ENCODE measurements around the gene TF.
"Not testable (repeated sequence)": the region's sequence is repeated elsewhere in the genome, so short reads cannot be mapped to it uniquely, and the experiment has no call there.

Gene TF

DNA sequence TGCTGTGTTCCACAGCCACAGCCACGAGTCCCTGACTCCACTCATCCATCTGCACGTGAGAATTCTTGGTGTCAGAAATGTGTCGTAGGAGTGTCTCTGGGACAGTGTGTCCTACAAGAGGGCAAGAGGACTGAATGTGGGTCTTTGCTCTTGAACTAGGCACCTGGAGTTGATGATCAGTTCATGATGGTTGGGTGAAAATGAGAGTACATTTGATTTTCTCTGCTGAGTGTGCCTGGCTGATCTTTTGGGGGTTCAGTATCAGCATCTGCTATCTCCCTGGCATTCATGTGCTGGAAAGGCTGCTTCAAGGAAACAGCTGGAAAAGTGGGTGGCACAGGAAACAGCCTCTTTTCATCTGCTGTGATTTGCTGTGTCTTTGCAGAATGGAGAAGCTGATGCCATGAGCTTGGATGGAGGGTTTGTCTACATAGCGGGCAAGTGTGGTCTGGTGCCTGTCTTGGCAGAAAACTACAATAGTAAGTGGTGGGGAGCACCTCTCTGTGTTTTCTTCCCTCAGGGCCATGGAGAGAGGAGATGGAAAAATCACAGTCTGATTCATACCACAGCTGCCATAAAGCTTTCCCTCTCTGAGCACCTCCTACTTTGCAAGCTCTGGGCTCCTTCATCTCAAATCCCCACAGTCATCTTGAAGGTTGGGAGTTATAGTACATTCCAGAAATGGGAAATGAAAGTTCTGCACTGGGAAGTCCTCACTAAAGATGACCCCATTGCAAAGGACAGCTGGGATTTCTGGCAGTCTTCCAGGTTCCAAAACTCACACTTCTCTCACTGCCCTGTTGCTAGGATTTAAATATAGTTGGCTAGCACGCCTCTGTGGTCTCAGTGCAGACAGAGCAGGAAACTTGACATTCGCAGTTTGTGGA lies 17.8 kb downstream of the TF start:
- in situ Hi-C loops (cut with MboI; ENCODE audit: low sequenced_read_pairs) = no loop called here

DNA sequence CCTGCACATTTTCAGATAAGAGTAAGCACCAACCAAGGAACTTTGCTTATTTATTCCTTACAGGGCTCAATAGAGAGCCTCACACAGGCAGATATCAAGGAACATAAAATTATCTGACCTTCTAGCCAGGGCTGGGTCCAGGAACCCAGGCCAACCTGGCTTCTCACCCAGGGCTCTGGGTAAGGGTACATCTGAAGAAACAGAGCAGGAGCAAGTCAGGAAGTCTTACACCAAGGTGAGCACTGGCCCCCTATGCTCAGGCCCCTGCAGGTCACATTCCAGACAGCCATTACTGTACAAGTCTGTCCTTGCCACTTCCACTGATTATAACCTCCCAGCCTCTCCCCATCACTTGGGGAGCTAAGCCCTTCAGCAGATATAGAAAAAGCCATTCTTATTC lies 19.1 kb downstream of the TF start:
- in situ Hi-C loops (cut with MboI; ENCODE audit: low sequenced_read_pairs) = no loop called here

DNA sequence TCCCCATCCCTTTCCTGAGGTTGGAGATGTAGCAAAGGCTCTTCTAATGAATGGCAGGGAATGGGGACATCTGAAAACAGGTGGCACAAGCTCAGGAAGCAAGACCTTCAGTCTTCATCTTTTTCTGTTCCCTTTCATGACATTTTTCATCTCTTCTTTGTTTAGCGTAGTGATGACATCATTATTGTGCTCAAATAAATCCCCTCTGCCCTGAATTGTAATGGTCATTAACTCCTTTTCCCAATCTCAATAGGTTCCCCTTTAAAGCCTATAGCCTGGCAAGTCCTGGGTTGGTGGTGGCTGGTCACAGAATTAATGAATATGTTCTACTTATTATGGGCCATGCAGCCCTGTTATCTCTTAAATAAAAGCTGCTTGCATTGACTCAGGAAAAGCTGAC lies 21.4 kb downstream of the TF start:
- in situ Hi-C loops (cut with MboI; ENCODE audit: low sequenced_read_pairs) = no loop called here

DNA sequence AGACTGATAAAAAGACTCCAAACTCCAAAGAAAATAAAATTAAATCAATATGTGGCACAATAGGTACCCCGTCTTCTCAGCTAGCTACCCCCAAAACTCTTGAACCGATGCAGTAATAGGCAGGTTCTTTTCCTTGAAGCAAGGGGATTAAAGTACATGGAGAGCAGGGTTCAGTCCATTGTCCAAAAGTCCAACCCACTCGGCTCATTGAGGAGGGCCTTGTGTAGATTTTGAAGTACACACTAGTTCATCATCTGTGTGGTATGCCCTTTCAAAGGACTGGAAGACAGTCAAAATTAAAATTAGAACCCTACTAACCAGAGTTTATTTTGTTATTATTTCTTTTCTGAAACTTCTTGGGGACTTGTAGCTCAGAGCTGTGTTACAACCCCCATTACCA lies 23.3 kb downstream of the TF start:
- in situ Hi-C loops (cut with MboI; ENCODE audit: low sequenced_read_pairs) = no loop called here

DNA sequence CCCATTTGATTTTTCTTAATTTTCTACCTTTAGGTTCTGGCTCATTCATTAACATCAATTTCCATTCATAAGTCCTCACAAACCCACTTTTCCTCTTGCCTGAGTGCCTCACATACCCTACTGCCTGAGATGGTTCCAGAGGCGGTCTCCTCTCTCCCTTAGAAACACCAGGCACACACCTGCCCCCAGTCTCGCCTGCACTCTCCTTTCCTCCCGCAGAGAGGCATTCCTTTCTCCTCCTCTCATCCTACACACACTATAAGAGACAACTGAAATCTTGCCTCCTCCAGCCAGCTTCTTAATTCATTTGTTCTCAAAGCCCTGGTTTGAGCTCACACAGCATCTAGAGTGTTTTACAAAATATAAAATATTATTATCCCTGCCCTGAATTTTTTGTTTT lies 27.5 kb downstream of the TF start:
- in situ Hi-C loops (cut with MboI; ENCODE audit: low sequenced_read_pairs) = no loop called here

DNA sequence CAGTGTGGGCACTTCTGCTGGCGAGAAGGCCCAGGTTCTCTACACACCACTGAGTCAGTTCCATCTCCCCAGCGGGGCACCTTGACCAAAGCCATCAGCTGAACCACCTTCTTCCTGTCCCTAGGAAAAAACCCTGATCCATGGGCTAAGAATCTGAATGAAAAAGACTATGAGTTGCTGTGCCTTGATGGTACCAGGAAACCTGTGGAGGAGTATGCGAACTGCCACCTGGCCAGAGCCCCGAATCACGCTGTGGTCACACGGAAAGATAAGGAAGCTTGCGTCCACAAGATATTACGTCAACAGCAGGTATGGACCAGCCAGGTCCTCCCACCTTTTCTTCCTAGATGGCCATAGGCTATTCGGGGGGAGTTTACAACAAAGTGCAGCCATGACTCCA lies 29.1 kb downstream of the TF start:
- in situ Hi-C loops (cut with MboI; ENCODE audit: low sequenced_read_pairs) = no loop called here

DNA sequence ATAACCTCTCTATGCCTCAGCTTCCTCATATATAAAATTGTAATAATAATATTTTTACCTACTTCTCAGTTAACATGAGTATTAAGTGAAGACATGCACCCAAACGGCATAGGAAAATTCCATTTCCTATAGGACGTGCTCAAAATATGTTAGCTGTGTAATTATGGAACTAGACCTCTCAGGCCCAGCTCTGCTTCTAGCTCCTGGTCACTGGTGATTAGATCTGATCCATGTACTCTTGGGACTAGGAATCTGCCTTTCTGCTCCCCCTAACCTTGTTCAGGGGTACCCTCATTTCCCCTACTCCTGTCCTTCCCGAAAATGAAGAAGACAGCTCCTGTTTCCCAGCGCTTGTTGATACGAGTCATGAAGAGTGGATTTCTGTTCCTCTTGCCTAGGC lies 29.6 kb downstream of the TF start:
- in situ Hi-C loops (cut with MboI; ENCODE audit: low sequenced_read_pairs) = no loop called here

DNA sequence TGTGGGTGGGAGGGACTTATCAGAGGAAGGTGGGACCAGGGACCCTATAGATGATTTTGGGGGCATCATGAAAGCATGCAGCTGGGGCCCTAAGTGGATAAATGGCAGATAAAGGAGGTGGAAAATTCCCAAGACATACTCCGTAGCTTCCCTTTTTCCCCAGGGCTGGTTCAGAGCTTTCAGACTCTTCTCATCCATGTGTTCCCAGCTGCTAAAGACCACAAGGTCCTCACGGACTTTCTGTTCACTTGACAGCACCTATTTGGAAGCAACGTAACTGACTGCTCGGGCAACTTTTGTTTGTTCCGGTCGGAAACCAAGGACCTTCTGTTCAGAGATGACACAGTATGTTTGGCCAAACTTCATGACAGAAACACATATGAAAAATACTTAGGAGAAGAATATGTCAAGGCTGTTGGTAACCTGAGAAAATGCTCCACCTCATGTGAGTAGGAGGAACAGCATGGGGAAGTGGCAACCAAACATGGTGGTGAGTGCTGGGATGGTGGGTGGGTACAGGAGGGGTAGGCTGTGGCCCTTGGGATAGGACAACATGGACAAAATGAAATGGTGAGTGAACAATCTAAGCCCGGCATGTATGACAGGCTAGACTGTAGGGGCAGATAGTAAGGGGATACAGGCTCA lies 30.7 kb downstream of the TF start:
- in situ Hi-C loops (cut with MboI; ENCODE audit: low sequenced_read_pairs) = no loop called here

DNA sequence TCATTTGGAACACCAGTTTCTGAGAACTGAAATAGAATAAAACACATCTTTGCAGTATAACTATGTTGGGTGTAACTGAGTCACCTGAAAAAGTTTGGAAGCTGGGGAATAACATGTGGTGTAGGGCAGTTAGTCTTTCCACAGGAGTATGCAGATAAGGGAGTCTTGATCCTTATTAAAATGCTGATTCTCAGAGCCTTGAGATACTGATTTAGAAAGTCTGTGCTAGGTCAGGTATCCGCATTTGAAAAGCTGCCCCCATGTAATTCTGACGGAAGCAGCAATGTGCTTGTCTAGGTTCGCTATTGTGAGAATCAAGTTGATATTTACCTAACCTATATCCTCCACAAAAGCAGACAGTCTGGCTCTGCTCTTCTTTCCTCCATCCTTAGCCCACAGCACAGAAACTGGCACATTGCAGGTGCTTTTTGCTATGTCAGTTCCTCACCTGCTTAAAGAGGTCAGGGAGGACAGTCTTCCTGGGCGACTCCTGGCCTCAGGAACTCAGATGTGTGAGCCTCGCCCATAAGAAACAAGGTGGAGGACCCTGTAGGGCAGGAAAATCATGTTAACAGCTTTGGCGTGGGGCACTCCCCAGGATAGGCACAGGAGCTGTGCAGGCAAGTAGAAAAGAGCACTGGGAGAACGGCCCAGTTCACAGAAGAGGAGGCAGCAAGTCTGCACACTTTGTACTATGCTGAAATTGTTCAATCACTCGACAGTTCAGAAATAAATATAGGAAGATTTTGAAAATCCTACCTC lies 31.8 kb downstream of the TF start:
- in situ Hi-C loops (cut with MboI; ENCODE audit: low sequenced_read_pairs) = no loop called here

DNA sequence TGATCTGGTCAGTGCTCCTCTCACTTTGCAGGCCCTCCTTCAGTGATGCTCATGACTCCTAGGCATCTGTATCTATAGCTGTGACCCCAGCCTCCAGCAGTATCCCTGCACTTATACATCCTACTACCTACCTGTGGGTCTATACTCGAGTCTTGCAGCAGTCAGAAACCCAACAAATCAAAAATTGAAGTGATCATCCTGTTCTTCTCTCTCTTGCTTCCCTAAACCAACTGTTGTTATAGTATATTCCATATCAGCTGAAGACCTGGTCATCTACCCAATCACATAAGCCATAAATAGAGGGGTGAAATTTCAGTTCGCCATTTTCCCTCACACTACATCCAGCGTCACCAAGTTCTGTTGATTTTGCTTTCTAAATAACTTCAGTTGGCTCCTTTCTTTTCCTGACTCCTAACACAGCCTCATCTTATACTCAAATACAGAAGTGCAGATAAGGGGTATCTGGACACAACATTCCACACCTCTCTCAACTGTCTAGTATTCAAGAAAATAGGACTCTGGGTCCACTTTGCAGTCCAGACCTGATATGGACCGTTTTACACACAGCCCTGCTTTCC lies 33.5 kb downstream of the TF start:
- in situ Hi-C loops (cut with MboI; ENCODE audit: low sequenced_read_pairs) = no loop called here

DNA sequence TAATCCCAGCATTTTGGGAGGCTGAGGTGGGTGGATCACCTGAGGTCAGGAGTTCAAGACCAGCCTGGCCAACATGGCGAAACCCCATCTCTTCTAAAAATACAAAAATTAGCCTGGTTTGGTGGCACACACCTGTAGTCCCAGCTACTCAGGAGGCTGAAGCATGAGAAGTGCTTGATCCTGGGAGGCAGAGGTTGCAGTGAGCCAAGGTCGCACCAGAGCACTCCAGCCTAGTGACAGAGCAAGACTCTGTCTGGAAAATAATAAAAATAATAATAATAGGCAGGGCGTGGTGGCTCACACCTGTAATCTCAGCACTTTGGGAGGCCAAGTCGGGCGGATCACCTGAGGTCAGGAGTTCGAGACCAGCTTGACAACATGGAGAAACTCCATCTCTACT lies 34.6 kb downstream of the TF start:
- in situ Hi-C loops (cut with MboI; ENCODE audit: low sequenced_read_pairs) = not testable (repeated sequence)

DNA sequence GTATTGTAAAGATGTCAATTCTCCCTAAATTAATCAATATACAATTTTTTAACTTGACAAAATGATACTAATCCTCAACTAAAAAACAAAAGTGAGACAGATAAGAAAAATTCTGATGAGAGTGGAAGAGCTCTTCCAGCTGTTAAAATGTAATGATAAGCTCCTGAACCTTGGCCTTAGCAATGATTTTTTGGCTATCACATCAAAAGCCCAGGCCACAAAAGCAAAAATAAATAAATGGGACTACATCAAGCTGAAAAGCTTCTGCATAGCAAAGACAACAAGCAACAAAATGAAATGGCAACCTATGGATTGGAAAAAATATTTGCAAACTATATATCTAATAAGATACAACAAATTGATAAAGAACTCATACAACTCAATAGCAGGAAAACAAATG lies 35.4 kb downstream of the TF start:
- in situ Hi-C loops (cut with MboI; ENCODE audit: low sequenced_read_pairs) = no loop called here

DNA sequence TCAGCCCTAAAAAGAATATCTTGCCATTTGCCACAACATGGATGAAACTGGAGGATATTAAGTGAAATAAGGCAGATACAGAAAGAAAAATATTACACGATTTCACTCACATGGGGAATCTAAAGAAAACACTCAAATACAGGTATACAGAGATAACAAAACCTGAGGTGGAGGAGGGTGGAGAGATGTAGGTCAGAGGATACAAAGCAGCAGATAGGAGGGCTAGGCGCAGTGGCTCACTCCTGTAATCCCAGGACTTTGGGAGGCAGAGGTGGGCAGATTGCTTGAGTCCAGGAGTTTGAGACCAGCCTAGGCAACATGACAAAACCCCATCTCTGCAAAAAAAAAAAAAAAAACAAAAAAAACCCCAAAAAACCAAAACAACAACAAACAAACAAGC lies 36.3 kb downstream of the TF start:
- in situ Hi-C loops (cut with MboI; ENCODE audit: low sequenced_read_pairs) = no loop called here

DNA sequence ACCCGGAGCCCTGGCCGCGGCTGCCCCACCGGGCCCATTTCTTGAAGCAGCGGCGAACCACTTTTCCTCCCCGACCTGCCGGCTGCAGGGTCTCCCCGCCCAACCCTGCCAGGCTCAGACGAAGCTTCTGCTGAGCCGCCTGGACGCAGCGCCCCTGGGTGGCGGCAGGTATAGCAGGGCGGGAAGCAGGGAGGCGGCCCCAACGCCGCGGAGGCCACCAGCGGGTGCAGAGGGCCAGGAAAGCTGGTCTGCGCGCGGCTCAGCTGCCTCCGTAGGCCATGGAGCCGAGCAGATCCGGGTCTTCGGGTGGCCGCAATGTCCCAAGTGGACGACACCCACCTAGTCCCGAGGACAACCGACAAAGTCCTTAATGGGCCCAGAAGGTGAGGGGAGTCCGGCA lies 37.6 kb downstream of the TF start:
- in situ Hi-C loops (cut with MboI; ENCODE audit: low sequenced_read_pairs) = no loop called here

DNA sequence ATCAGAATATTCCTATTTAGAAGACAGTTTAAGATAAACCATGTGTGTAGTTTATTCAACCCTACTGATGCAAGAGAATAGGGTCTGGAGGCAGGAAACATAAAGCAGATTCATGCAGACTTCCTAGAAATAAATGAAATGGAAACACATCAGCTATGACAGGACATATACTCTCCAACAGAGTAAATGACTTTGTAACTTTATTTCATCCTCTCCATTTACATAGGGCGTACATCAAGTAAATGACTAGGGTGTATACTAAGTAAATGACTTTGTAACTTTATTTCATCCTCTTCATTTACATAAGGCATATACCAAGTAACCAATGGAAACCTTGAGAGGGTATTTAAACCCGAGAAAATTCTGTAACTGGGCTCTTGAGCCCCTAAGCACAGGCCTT lies 41.8 kb downstream of the TF start:
- in situ Hi-C loops (cut with MboI; ENCODE audit: low sequenced_read_pairs) = no loop called here

DNA sequence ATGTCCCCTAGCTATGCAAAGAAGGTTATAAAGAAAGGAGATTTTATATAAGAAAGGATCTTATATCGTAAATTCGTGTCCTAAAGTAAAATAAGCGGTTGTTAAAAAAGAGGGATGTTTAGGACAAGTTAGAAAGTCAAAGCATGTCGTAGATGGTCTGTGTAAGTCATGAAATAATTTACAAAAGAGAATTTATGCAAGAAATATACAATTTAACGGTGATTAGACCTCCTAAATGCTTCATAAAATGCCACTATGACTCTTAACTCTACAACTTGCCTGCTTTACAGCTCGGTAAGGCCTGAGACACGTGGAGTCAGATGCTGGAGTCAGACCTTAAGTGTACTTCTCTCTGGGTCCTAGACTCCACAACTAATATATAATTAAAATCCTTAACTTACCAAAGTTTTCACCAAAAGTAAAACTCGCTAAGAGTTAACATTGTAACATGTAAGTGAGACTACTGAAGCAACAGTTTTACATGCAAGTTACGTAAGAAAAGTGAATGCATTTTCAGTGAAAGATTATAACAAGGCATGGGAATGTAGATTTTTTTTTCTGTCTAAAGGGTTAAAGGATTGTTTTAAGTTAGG lies 46.1 kb downstream of the TF start:
- in situ Hi-C loops (cut with MboI; ENCODE audit: low sequenced_read_pairs) = no loop called here

DNA sequence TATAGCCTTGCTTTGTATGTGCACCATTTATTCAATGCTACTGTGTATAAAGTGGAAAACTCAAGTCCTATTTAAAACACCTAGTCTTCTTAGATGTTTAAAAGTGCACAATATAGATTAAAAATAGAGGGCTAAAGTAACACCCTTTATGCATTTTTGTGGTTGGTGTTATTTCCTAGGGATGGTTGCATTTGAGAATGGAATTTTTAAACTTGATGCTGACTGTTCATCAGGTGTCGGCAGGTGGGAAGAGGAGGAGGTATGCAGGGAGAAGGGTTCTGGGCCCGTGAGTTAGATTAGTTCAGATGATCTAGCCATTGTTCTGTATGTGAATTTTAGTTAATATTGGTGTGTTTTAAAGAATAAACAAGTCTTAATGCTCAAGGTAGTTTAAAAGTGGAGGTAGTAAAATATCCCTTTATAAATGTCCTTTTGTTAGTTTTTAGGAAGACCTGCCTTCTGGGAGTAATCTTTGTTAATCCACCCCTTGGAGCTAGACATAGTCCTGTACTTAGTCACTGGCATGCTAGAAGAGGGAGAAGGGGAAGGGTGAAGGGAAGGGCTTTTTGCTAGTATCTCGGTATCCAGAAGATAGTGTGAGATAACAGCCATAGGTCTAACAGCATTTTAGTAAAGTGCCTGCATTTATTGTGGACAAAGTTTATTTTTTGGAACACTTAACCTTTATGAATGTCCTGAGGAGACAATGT lies 51.4 kb downstream of the TF start:
- in situ Hi-C loops (cut with MboI; ENCODE audit: low sequenced_read_pairs) = no loop called here

DNA sequence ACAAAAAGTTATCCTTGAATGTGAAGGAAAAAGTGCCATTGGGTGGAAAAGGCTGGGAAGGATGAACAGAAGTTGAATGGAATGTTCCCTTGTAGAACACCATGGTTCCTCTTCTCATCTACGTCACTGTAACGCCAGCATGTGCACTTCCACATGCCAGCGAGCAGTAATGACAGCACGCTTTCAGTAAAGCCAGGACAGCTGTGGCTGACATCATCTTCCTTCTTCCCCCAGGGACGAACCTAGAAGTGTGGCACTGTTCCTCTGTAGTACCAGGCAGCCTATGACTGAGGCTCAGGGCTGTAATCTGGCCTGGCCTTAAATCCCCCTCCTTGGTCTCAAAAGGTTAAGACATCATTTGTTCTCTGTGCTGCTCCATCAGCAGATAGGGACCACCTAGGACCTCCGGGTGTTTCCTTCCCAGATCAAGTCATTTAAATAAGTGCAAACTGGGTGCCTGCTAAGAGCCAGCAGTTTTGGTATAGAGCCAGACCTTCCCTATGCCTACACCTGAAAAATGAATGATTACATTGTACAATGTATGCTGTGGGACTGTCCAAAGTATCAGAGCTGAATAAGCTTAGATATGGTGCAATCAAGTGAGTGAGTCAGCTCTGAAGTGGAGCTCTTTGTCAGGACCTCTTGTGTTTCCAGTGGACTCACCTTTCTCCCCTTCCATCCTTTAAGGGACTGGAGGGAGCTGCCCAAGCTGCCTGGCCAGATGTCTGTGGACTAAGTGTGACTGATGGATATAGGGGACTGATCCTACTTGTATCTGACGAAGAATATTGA lies 53.8 kb downstream of the TF start:
- in situ Hi-C loops (cut with MboI; ENCODE audit: low sequenced_read_pairs) = loop anchor here (25.0 kb wide), 1 partner anchor 412 kb away; no protein-coding TSS in a partner anchor

DNA sequence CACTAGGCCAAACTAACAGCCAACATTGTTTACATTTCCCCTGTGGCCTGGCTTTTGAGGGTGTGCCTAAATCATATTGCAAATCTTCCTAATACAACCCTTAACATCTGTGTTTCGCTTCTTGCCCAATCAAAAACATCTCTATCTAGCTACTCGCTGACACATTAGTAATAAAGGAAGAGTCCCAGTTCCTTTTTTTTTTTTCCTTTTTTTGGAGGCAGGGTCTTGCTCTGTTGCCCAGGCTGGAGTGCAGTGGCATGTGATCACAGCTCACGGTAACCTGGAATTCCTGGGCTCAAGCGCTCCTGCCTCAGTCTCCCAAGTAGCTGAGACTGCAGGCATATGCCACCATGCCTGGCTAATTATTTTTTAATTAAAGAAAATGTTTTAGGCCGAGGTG lies 57.3 kb downstream of the TF start:
- in situ Hi-C loops (cut with MboI; ENCODE audit: low sequenced_read_pairs) = loop anchor here (25.0 kb wide), 1 partner anchor 409 kb away; no protein-coding TSS in a partner anchor

Data from HL-60/S4 treated with retinoic acid at 250 ng/mL for 4 days and 3 days (cell line).